Epithelial cell of esophagus (primary cell): ENCODE results near the gene SUSD4.
"Not testable (repeated sequence)": the region's sequence is repeated elsewhere in the genome, so short reads cannot be mapped to it uniquely, and the experiment has no call there.

Experiments used
- DNase-seq: peaks from one replicate; pipeline ENCODE4 v3.0.0; 2010; ENCODE audit warnings: low read depth
- H3K4me3 ChIP-seq: 2 replicates; pipeline ENCODE4 v1.5.1; 2011; ENCODE audit warnings: mild to moderate bottlenecking, low read length, control low read depth
- TF ChIP-seq, protein P1 (sequence below): IDR thresholded peaks from 2 replicates; pipeline ENCODE4 v1.5.1; 2011; ENCODE audit warnings: low read depth, mild to moderate bottlenecking, low read length, control low read depth, inconsistent platforms; ENCODE audit not compliant: insufficient read depth; ENCODE audit errors: missing control alignments

Gene SUSD4

DNA sequence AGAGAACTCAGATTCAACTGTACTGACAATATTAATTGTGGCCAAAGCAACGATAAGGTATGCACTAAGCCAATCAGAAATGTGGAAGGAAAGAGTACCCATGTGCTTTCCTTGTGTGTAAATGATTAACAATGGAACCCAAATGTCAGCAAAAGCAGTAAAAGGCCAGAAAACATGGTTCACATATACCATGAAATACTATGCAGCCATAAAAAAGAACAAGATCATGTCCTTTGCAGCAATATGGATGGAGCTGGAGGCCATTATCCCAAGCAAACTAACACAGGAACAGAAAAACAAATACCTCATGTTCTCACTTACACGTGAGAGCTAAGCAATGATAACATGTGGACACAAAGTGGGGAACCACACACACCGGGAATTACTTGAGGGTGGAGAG lies 78.5 kb downstream of the SUSD4 start:
- H3K4me3 ChIP-seq, result no peak overlapping the region
- TF ChIP-seq, protein P1, sequence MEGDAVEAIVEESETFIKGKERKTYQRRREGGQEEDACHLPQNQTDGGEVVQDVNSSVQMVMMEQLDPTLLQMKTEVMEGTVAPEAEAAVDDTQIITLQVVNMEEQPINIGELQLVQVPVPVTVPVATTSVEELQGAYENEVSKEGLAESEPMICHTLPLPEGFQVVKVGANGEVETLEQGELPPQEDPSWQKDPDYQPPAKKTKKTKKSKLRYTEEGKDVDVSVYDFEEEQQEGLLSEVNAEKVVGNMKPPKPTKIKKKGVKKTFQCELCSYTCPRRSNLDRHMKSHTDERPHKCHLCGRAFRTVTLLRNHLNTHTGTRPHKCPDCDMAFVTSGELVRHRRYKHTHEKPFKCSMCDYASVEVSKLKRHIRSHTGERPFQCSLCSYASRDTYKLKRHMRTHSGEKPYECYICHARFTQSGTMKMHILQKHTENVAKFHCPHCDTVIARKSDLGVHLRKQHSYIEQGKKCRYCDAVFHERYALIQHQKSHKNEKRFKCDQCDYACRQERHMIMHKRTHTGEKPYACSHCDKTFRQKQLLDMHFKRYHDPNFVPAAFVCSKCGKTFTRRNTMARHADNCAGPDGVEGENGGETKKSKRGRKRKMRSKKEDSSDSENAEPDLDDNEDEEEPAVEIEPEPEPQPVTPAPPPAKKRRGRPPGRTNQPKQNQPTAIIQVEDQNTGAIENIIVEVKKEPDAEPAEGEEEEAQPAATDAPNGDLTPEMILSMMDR, result no peak
- no peak for DNase-seq

DNA sequence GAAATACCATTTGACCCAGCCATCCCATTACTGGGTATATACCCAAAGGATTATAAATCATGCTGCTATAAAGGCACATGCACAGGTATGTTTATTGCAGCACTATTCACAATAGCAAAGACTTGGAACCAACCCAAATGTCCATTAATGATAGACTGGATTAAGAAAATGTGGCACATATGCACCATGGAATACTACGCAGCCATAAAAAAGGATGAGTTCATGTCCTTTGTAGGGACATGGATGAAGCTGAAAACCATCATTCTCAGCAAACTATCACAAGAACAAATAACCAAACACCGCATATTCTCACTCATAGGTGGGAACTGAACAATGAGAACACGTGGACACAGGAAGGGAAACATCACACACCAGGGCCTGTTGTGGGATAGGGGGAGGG lies 80.3 kb downstream of the SUSD4 start:
- DNase-seq, H3K4me3 ChIP-seq: not testable (repeated sequence)

DNA sequence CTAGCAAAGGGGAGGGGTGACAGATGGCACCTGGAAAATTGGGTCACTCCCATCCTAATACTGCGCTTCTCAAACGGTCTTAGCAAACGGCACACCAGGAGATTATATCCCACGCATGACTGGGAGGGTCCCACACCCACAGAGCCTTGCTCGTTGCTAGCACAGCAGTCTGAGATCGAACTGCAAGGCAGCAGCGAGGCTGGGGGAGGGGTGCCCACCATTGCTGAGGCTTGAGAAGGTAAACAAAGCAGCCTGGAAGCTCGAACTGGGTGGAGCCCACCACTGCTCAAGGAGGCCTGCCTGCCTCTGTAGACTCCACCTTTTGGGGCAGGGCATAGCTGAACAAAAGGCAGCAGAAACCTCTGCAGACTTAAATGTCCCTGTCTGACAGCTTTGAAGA lies 85.7 kb downstream of the SUSD4 start:
- H3K4me3 ChIP-seq, DNase-seq: not testable (repeated sequence)

DNA sequence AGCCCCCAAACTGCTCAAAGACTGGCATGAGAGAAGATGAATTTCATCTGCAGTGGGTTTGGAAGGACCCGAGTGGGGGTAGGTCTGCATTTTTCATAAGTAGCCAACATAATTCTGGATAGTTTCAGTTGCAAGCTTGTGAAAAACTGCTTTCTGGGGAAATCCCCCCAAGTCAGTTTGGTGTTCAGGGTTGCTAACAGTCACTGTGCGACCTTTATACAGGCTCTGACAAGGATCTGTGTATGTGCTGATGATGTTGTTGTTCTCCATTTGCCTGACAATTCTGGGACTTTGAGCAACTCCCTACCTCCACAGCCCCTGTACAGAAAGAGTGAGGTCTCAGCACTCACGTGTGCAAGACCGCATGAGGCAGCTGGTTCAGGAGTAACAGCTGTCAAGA lies 87.9 kb downstream of the SUSD4 start:
- H3K4me3 ChIP-seq, result no peak overlapping the region
- no peak for DNase-seq
- TF ChIP-seq, protein P1, result no peak

DNA sequence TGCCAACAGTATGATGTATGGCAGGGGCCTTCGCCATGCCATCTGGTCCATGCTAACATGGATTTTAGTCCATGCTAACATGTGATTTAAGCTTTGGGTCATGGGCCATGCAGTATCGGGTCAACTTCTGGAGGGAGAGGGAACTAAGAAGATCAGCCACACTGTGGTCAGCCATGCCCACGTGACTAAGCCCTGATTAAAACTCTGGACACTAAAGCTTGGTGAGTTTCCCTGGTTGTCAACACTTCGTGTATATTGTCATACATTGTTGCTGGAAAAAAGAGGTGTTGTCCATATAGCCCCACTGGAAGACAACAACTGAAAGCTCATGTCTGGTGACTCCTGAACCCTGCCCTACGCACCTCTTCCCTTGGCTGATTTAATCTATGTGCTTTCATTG lies 90.5 kb downstream of the SUSD4 start:
- TF ChIP-seq, protein P1, result no peak
- no peak overlapping the region for H3K4me3 ChIP-seq
- no peak for DNase-seq

DNA sequence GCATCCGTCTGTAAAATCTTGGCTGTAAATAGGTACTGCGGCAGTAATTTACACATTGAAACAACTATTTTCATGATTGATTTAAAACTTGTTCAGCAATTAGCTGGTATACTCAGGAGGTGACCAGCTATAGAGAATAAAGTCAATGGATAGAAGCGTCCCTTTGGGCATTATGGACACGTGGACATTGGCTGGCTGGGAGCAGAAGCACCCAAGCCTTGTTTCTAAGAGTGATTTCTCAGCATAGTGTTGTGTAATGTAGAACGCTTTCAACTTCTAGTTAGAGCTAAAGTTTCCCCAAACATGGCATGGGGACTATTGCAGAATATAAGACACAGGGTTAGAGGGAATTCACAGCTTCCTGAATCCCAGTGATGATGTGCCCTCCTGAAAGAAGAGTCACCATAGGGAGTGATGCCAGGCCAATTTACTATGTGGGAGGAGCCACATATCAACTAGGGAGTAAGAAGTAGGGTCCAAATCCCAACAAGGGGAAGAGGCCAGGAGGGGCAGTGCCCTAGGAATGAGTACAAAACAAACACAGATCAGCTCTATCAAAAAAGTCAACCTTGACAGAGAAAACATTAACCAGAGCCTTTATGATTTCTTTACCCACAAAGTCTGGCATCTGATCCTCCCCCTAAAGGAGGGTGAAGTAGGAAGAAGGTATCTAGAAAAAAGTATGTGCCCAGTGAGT lies 92.7 kb downstream of the SUSD4 start:
- H3K4me3 ChIP-seq, result no peak overlapping the region
- TF ChIP-seq, protein P1, result no peak
- no peak for DNase-seq

DNA sequence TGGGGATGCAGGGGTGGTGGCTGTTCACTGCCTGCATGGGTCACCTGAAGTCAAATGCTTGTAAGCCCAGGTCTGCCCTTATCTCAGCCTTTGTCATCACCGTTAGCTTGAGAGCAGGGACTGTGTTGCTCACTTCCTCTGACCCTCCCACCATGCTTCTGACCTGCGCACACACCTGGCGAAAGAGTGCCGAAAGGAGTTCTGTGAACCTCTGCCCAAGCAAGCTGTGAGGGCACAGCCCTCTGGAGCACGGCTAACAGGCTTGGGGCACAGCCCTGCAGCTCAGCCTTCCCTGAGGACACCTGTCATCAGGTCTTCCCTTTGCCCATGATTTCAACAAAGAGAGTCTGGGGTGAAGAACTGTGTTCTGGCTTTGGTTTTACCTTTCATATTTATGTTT lies 93.8 kb downstream of the SUSD4 start:
- no peak for DNase-seq
- TF ChIP-seq, protein P1, result no peak
- no peak overlapping the region for H3K4me3 ChIP-seq

DNA sequence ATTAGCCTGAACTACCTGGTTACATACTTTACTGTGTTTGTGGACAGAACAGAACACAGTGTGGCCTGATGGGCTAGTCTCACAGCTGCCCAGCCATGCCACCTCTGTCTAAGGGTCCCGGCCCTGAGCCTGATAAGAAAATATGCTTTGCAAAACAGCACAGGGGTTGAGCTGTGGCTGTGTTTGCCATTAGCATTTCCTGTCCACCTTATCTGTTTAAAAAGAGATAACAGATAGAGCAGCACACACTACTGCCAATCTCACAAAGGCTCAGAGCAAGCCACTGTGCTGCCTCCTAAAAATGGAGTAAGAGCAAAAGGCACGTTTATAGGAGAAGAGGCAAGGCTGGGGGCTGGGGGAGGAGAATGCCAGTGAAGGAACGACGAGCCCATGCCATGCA lies 95.0 kb downstream of the SUSD4 start:
- DNase-seq, result no peak
- no peak overlapping the region for H3K4me3 ChIP-seq
- TF ChIP-seq, protein P1, result no peak
